Measurements from ENCODE around the gene TRMT1. TPM values are rescaled to one million over a fixed set of nuclear protein-coding genes. Genes with fewer than 3 reads are reported as not detected.

Gene TRMT1
- total RNA-seq, 1 donor from 2014 or later = 54.2 TPM

DNA sequence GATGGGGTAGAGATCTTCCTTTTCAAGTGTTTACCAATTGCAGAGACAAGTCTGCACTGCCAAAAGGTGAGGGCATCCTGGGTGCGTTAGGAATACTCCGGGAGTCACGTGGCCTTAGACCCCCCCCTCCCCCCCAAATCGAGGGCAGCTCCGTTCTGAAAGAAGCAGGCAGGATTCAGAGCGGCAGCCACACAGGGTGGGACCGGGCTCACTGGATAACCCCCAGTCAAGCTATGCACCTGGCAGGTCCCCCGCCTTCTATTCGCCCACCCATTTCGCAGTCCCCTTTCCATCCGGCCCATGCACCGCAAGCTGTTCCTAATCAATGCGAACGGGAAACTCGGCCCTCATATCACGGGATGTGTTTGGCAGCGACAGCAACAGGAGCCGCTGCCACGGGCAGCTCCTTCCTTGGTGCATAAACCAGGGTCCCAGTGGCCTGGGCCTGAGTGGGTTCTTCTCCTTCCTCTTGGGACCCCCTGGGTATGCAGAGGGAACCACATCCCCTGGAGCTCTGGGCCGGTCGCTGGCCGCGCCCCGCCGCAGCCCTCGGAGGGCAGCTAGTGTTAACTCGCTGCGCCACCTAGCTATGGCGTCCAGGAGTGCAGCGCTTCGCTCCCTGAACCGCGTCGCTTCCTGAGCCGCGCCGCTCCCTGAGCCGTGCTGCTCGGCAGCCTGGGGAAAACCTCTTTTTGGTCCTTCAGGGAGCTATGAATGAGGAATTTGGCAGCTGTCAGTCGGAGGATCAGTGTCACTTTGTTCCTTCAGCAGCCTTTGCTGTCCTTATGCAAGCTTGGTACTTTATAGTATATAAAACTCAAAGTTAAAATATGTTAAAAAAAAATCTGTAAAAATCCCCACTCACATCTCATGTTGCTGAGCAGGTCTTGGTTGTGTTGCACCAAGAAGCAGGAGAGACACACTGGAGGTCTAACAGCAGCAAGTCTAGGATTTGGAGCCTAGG is 55.3 kb downstream of the TRMT1 start:
- H3K4me1 Mint-ChIP-seq (ENCODE audit: unreplicated experiment) = peaks cover 52% of the 10 kb centered on the region
- no peaks in the 10 kb centered on the region for H3K9me3 Mint-ChIP-seq (ENCODE audit: unreplicated experiment)
- peak overlapping the region; percentile 31 for H3K4me3 Mint-ChIP-seq (ENCODE audit: unreplicated experiment)
- H3K27me3 Mint-ChIP-seq (ENCODE audit: unreplicated experiment) = peaks cover 15% of the 10 kb centered on the region
- H3K27ac Mint-ChIP-seq (ENCODE audit: unreplicated experiment) = no peak overlapping the region
- peak; percentile 91 for DNase-seq (ENCODE audit: low spot score)
- TF ChIP-seq CTCF (IDR thresholded peaks at IDR 0.05; ENCODE audit: unreplicated experiment) = peak; percentile 95
- H3K36me3 Mint-ChIP-seq (ENCODE audit: low read depth, unreplicated experiment) = peaks cover 5% of the 10 kb centered on the region

GRCh38 chr19:13060233-13060963 is 56.1 kb downstream of the TRMT1 start:
- Mint-ChIP-seq H3K4me3 (ENCODE audit: unreplicated experiment) (no peak overlapping the region), H3K27ac (ENCODE audit: unreplicated experiment) (no peak overlapping the region), H3K27me3 (ENCODE audit: unreplicated experiment) (peaks cover 16% of the 10 kb centered on the region), H3K4me1 (ENCODE audit: unreplicated experiment) (peaks cover 53% of the 10 kb centered on the region), H3K36me3 (ENCODE audit: low read depth, unreplicated experiment) (peaks cover 5% of the 10 kb centered on the region), H3K9me3 (ENCODE audit: unreplicated experiment) (no peaks in the 10 kb centered on the region)
- TF ChIP-seq CTCF (IDR thresholded peaks at IDR 0.05; ENCODE audit: unreplicated experiment) = no peak
- DNase-seq (ENCODE audit: low spot score) = no peak

DNA sequence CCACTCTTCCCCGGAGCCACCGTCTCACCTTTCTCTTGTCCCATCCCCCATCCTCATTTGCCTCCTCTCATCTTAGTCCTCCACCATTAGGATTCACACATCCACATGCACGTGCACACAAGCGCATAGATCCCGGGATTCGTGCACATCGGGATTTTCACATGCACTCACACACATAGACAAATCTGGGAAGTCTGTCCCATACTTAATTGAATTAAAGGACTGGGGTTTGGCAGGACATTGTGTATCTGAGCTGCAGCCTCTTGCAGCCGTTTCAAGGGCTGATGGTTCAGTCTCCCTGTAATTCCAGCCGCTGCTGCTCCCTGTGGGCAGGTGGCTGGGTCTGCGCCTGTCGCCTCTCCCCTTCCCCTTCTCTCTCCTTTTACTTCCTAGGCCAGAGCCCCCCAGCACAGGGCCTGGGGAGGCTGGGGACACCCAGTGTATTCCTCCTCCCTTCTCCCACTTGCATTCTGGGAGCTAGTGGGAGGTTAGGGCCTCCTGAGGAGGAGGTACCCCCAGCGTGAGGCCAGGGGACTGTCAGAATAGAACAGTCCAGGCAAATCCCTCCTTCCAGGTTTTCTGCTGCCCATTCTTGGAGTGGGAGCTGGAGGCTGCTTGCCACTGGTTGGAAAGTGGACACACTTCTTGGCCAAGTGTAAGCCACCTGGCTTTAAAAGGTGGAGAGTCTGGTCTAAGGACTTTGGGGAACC is 57.4 kb downstream of the TRMT1 start:
- Mint-ChIP-seq H3K4me1 (ENCODE audit: unreplicated experiment) (peaks cover 58% of the 10 kb centered on the region), H3K27ac (ENCODE audit: unreplicated experiment) (no peak overlapping the region), H3K4me3 (ENCODE audit: unreplicated experiment) (peak overlapping the region; percentile 82)

DNA sequence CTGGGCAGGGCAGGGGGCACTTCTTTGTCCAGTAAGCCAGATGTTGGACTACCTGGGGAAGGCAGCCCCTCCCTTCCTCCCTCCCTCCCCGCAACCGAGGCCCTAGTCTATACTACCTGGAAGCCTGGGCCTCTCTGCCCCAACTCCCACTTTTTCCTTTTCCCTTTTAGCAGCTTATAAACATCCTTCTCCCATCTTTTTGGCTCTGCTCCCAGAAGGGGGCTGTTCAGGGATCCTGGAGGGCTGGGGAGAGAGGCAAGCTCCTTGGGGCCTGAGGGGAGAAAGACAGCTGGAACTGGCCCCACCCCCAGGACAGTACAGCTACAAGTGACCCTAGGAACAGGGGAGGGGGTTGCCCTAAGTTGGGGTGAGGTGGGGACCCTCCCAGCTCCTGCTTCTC is 58.8 kb downstream of the TRMT1 start:
- Mint-ChIP-seq H3K4me3 (ENCODE audit: unreplicated experiment) (no peak overlapping the region), H3K36me3 (ENCODE audit: low read depth, unreplicated experiment) (peaks cover 5% of the 10 kb centered on the region), H3K27me3 (ENCODE audit: unreplicated experiment) (peaks cover 12% of the 10 kb centered on the region), H3K27ac (ENCODE audit: unreplicated experiment) (no peak overlapping the region), H3K4me1 (ENCODE audit: unreplicated experiment) (peaks cover 64% of the 10 kb centered on the region), H3K9me3 (ENCODE audit: unreplicated experiment) (no peaks in the 10 kb centered on the region)
- DNase-seq (ENCODE audit: low spot score) = no peak
- TF ChIP-seq CTCF (IDR thresholded peaks at IDR 0.05; ENCODE audit: unreplicated experiment) = no peak

More for the DNA sequence above, 57.4 kb downstream of the TRMT1 start:
- H3K36me3 Mint-ChIP-seq (ENCODE audit: low read depth, unreplicated experiment) = peaks cover 5% of the 10 kb centered on the region
- no peaks in the 10 kb centered on the region for H3K9me3 Mint-ChIP-seq (ENCODE audit: unreplicated experiment)
- no peak for TF ChIP-seq CTCF (IDR thresholded peaks at IDR 0.05; ENCODE audit: unreplicated experiment)
- DNase-seq (ENCODE audit: low spot score) = no peak
- H3K27me3 Mint-ChIP-seq (ENCODE audit: unreplicated experiment) = peaks cover 14% of the 10 kb centered on the region

Data from endothelial cell (in vitro differentiated cells).